IPS-15b (cell line): ENCODE data around the gene PROM1.

ENCODE experiments used
- H3K27me3 ChIP-seq: one replicate; pipeline ENCODE4 v1.6.1; 2013; ENCODE audit warnings: low read length; ENCODE audit not compliant: control insufficient read depth, insufficient read depth
- H3K36me3 ChIP-seq: one replicate; pipeline ENCODE4 v1.6.1; 2013; ENCODE audit warnings: low read length; ENCODE audit not compliant: control insufficient read depth, insufficient read depth
- H3K4me1 ChIP-seq: one replicate; pipeline ENCODE4 v1.6.1; 2013; ENCODE audit warnings: mild to moderate bottlenecking, low read length; ENCODE audit not compliant: control insufficient read depth, insufficient read depth
- H3K4me3 ChIP-seq: one replicate; pipeline ENCODE4 v1.5.1; 2013; ENCODE audit warnings: low read depth, low read length
- H3K9ac ChIP-seq: one replicate; pipeline ENCODE4 v1.6.1; 2013; ENCODE audit warnings: low read depth, mild to moderate bottlenecking, low read length
- H3K9me3 ChIP-seq: one replicate; pipeline ENCODE4 v1.6.1; 2013; ENCODE audit warnings: mild to moderate bottlenecking, low read length; ENCODE audit not compliant: control insufficient read depth, insufficient read depth

PROM1 gene

DNA sequence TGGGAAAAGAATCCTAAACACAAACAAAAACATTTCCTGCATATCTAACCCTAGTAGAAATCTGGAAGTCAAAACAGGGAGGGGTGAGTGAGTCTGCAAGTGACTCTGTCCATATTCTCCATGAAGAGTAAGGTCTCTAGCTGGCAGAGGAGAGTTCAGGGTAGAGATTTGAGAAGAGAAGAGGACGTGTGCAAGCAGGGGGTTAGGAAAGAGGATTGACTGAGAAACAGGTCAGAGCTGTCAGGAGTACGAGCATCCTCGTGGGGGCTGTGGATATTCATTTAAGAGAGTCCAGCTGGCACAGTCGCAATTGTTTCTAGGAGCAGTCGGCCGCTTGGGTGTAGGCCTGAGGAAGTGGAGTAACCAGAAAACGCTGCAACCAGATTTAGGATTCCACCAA lies 27.9 kb downstream of the PROM1 start:
- no peaks in the 10 kb centered on the region for H3K36me3 ChIP-seq
- H3K9ac ChIP-seq: no peak overlapping the region
- H3K4me3 ChIP-seq: no peak overlapping the region
- no peaks in the 10 kb centered on the region for H3K27me3 ChIP-seq
- H3K9me3 ChIP-seq: no peaks in the 10 kb centered on the region
- H3K4me1 ChIP-seq: no peaks in the 10 kb centered on the region

GRCh38 chr4:16055471-16055870 lies 28.4 kb downstream of the PROM1 start:
- H3K4me1 ChIP-seq: no peaks in the 10 kb centered on the region
- H3K36me3 ChIP-seq: no peaks in the 10 kb centered on the region
- no peak overlapping the region for H3K9ac ChIP-seq
- H3K4me3 ChIP-seq: no peak overlapping the region
- no peaks in the 10 kb centered on the region for H3K27me3 ChIP-seq
- H3K9me3 ChIP-seq: no peaks in the 10 kb centered on the region

GRCh38 chr4:16052939-16053338 lies 30.9 kb downstream of the PROM1 start:
- no peaks in the 10 kb centered on the region for H3K9me3 ChIP-seq
- H3K36me3 ChIP-seq: no peaks in the 10 kb centered on the region
- no peaks in the 10 kb centered on the region for H3K27me3 ChIP-seq
- no peak overlapping the region for H3K9ac ChIP-seq
- no peaks in the 10 kb centered on the region for H3K4me1 ChIP-seq
- H3K4me3 ChIP-seq: no peak overlapping the region

DNA sequence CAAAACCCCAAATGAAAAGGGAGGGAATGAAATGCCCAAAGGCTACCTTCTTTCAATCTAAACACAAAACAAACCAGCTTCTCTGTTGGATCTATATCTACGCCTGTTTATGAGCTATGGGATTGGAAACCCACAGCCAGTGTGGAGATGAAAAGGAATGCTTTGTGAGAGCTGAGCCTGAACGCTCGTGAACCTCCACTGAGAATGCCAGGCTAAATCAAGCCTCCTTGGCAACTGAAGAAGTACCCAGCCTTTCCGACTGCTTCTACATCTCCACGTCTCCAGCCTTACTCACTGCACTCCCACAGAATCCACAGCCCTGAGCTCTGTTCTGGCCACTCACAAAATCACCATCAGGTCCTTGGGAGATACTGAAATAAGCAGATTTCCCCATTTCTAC lies 31.8 kb downstream of the PROM1 start:
- Histone ChIP-seq H3K4me3 (no peak overlapping the region), H3K27me3 (no peaks in the 10 kb centered on the region), H3K9me3 (no peaks in the 10 kb centered on the region), H3K36me3 (no peaks in the 10 kb centered on the region), H3K9ac (no peak overlapping the region), H3K4me1 (no peaks in the 10 kb centered on the region)

DNA sequence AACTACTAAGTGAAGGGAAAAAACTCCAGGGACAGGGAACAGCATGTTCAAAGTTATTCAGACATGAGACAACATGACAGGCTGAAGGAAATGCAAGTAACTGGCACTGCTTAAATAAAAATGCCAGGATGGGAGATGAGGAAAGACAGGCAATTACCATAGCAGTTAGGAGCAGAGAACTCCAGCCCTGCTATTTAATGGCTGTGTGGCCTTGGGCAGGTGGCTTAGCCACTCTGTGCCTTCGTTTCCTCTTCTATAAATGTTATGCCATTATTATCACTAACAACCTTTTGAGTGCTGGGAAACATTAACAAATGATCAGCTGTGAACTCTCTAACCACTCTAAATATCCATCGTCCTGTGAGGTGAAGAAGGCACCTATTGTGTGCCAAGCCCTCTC lies 32.7 kb downstream of the PROM1 start:
- no peaks in the 10 kb centered on the region for H3K27me3 ChIP-seq

GRCh38 chr4:16050669-16051068 lies 33.2 kb downstream of the PROM1 start:
- no peak overlapping the region for H3K9ac ChIP-seq
- H3K9me3 ChIP-seq: no peaks in the 10 kb centered on the region
- no peak overlapping the region for H3K4me3 ChIP-seq
- H3K4me1 ChIP-seq: no peaks in the 10 kb centered on the region
- no peaks in the 10 kb centered on the region for H3K27me3 ChIP-seq
- H3K36me3 ChIP-seq: no peaks in the 10 kb centered on the region

More for the DNA sequence above, 32.7 kb downstream of the PROM1 start:
- Histone ChIP-seq H3K4me1 (no peaks in the 10 kb centered on the region), H3K9me3 (no peaks in the 10 kb centered on the region), H3K4me3 (no peak overlapping the region), H3K9ac (no peak overlapping the region), H3K36me3 (no peaks in the 10 kb centered on the region)

- H3K9ac ChIP-seq: no peak overlapping the region
- no peaks in the 10 kb centered on the region for H3K9me3 ChIP-seq
- H3K36me3 ChIP-seq: no peaks in the 10 kb centered on the region
- H3K4me3 ChIP-seq: no peak overlapping the region
- no peaks in the 10 kb centered on the region for H3K27me3 ChIP-seq
- no peaks in the 10 kb centered on the region for H3K4me1 ChIP-seq
These were observed 35.0 kb downstream of the PROM1 start for GRCh38 chr4:16048619-16049419.

GRCh38 chr4:16045687-16046086 lies 38.1 kb downstream of the PROM1 start:
- H3K4me3 ChIP-seq: no peak overlapping the region
- no peaks in the 10 kb centered on the region for H3K9me3 ChIP-seq
- no peaks in the 10 kb centered on the region for H3K36me3 ChIP-seq
- no peak overlapping the region for H3K9ac ChIP-seq
- no peaks in the 10 kb centered on the region for H3K27me3 ChIP-seq
- H3K4me1 ChIP-seq: peaks cover 4% of the 10 kb centered on the region

DNA sequence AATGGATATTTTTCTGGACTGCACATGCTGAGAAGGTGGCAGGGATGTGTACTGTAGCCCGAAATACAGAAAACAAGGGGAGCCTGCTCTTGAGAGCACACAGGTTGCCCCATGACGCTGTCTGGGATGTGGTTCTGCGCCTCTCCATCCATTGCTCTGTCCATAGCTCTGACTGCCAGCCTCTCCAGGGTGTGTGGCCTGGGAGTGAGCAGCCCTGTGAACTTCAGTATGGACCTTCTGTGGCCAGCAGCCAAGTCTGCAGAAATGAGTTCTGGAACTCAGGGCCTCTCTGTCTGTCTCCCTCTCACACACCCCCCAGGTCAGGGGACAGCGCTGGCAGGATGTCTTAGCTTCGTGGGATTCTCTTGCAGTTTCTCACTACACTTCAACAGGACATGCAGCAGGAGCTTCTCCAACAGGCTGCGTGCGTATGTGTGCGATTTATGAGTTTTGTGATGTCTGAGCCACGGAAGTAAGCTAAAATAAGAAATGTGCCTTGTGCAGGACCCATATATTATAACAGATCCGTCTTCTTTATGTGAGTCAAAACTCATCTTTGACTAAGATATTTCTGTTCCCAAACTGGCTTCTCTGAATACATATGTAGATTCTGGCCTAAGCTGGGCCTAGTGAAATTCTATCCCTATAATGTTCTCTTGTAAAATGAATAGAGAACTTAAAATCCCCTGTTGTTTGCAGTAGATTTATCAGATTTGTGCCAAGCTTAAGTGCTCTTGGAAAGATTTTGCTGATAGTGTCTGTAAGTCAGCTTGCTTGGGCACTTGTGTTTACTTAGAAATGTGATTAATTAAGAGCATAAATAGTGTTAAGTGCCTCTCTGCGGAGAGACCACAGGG lies 40.0 kb downstream of the PROM1 start:
- H3K4me1 ChIP-seq: peaks cover 13% of the 10 kb centered on the region
- no peak overlapping the region for H3K4me3 ChIP-seq
- H3K9ac ChIP-seq: no peak overlapping the region
- no peaks in the 10 kb centered on the region for H3K9me3 ChIP-seq
- no peaks in the 10 kb centered on the region for H3K36me3 ChIP-seq
- no peaks in the 10 kb centered on the region for H3K27me3 ChIP-seq

GRCh38 chr4:16039139-16039538 lies 44.7 kb downstream of the PROM1 start:
- Histone ChIP-seq H3K9ac (no peak overlapping the region), H3K4me1 (peaks cover 44% of the 10 kb centered on the region), H3K27me3 (no peaks in the 10 kb centered on the region)

DNA sequence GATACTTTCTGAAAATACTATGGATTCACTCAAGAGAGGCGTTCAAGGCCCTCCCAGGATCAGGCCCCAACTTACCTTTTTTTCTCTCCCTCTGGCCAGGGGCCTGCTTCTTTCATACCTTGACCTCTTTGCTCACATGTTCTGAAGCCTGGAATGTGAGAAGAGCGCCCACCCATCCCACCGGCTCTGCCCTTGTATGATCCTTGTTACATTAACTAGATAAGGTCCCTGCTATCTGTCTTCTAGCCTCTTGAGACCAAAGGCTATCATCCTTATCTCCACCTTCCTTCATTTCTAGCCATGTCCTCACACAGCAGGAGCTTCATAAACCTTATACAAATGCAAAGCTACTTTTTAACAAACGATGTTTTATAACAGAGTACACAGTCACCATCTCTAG lies 45.9 kb downstream of the PROM1 start:
- Histone ChIP-seq H3K9ac (no peak overlapping the region), H3K27me3 (no peaks in the 10 kb centered on the region), H3K4me1 (peaks cover 46% of the 10 kb centered on the region), H3K4me3 (no peak overlapping the region), H3K9me3 (no peaks in the 10 kb centered on the region), H3K36me3 (no peaks in the 10 kb centered on the region)

More at GRCh38 chr4:16039139-16039538, 44.7 kb downstream of the PROM1 start:
- no peaks in the 10 kb centered on the region for H3K9me3 ChIP-seq
- no peaks in the 10 kb centered on the region for H3K36me3 ChIP-seq
- H3K4me3 ChIP-seq: no peak overlapping the region

DNA sequence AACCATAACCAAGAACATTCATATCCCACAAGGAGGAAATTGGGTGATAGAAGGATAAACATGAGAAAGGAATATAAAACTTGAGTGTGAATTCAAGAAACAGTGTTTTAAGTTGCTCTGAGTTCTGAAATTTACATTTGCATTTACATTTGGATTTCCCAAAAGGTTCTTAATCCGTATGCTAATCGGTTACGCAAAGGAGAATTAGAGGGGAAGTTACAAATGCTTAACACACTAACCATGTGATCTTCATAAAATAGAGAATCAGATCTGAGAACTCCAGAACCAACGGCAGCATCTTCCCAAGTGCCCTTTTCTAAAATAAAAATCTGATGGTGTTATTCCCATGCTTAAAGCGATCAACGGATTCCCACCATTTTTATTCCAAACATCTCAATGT lies 48.0 kb downstream of the PROM1 start:
- Histone ChIP-seq H3K4me1 (peaks cover 64% of the 10 kb centered on the region), H3K9ac (no peak overlapping the region), H3K4me3 (no peak overlapping the region), H3K9me3 (no peaks in the 10 kb centered on the region), H3K36me3 (no peaks in the 10 kb centered on the region), H3K27me3 (no peaks in the 10 kb centered on the region)
